Fibroblast of mammary gland (primary cell): ENCODE measurements around the gene ZNF839.

ENCODE experiments used
- DNase-seq: peaks from one replicate; pipeline ENCODE4 v3.0.0-alpha.2; 2010; ENCODE audit warnings: low read depth
- H3K4me3 ChIP-seq: 2 replicates; pipeline ENCODE4 v1.5.1; 2011; ENCODE audit warnings: low read depth, mild to moderate bottlenecking, low read length, moderate library complexity; ENCODE audit not compliant: control insufficient read depth
- CTCF ChIP-seq: conservative IDR thresholded peaks from 2 replicates; pipeline ENCODE4 v1.5.1; 2011; ENCODE audit warnings: low read depth, low read length, inconsistent platforms; ENCODE audit not compliant: control insufficient read depth, insufficient read depth

Gene ZNF839

GRCh38 chr14:102304611-102305506 lies 14.7 kb upstream of the ZNF839 start, which contains the start of gene MOK:
TSS of gene MOK (minus strand) at chr14:102305164. CDS start at chr14:102304968, 196 bp downstream.
- H3K4me3 ChIP-seq = peak within 1 kb of the TSS; percentile 92
- DNase-seq = peak; percentile 97
- TF ChIP-seq CTCF = no peak

DNA sequence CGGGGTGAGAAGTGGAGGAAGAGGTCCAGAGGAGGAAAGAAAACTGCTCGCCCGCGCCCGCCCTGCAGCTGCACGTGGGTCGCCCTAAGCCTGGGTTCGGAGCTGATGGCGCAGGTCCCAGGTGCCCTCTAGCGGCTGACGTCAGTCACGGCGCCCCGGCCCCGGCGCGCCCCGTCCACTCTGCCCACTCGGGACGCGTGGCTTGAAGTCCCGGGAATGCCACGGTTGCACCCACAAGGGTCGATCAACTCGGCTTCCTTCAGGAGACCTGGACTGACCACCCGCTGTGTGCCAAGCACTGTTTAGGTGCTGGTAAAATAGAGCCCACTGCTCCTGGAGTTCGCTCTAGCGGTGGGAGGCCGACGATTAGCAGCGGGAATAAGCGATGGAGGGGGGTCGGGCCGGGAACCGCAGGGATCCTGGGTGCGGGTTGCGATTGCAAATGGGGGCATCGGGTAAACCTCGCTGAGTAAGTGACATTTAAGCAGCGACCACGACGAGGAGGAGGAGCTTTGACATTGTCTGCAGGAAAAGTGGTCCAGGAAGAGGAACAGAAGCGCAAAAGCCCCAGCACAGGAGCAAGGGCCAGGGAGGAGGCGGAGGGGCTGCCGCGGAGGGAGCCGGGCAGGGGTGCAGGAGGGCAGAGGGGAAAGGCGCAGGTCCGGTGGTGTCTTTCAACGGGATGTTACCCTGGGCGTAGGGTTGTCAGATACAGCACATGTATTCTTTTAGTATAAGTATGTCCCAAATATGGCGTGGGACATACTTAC lies 5.1 kb upstream of the ZNF839 start:
- peak; percentile 84 for DNase-seq
- peak; percentile 62 for TF ChIP-seq CTCF
- H3K4me3 ChIP-seq = peak overlapping the region; percentile 60

- DNase-seq = peak; percentile 34
- no peak for TF ChIP-seq CTCF
- H3K4me3 ChIP-seq = no peak overlapping the region
Measured at GRCh38 chr14:102315121-102315520, 4.4 kb upstream of the ZNF839 start.

- DNase-seq = peak; percentile 74
- H3K4me3 ChIP-seq = peak overlapping the region; percentile 59
Measured at GRCh38 chr14:102316338-102316742, 3.2 kb upstream of the ZNF839 start.

DNA sequence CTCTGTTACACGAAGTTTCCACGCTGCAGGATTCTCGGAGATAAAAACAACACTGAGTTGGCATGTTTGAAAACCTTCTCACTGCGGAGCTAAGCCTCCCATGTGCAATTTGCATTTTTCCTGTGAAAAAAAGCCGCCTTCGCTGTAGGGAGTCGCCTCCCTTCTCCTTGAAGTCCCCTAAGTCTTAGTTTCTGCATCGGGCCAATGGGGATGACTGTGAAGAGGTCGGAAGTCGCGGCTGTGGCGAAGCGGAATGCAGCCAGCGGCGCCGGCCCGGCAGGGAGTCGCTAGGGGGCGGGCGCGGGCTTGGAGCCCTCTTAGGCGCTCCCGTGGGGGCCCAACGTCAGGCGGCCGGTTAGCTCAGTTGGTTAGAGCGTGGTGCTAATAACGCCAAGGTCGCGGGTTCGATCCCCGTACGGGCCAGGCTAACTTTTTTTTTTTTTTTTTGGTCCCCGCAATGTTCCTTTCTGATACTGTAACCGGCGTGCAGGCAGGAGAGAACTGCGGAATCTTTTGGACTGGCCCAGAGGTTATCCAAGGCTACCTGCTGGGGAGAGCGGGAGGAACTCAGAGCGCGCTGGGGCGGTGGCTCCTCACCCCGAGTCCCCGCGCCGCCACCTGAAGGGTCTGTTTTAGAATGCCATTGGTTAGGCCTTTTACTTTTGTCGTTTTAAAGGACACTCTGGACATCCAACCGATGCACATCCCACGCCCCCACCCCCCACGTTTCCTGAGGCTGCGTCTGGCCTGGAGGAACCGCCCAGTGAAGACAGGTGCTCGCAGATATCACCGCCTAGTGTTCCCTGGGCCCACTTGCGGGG lies 2.6 kb upstream of the ZNF839 start:
- H3K4me3 ChIP-seq = peak overlapping the region; percentile 67
- peak; percentile 91 for DNase-seq
- peak; percentile 56 for TF ChIP-seq CTCF

More at GRCh38 chr14:102316338-102316742, 3.2 kb upstream of the ZNF839 start:
- no peak for TF ChIP-seq CTCF
